Activated CD8-positive, alpha-beta T cell treated with anti-CD3 and anti-CD28 coated beads for 36 hours (primary cell): Measurements from ENCODE around the gene NECTIN1. TPM values are rescaled to one million over a fixed set of nuclear protein-coding genes. Genes with fewer than 3 reads are reported as not detected.

Experiments
- ATAC-seq: fragments of 200-7000 bp; cut with Tn5 transposase; one replicate; pipeline ENCODE4 v1.10.0; 2021; ENCODE audit warnings: mild to moderate bottlenecking, moderate library complexity
- CTCF ChIA-PET: fragments of 350-600 bp; sonication (Branson Sonifier 250); formaldehyde crosslinking; loops from one replicate; lab custom pipeline; 2021; ENCODE audit warnings: antibody characterized with exemption; lab: Charles Lee
- POLR2A ChIA-PET: fragments of 350-600 bp; sonication (Branson Sonifier 250); formaldehyde crosslinking; loops from one replicate; lab custom pipeline; 2021; ENCODE audit warnings: antibody characterized with exemption; lab: Charles Lee
- DNase-seq: peaks from one replicate; pipeline ENCODE4 v3.0.0-alpha.2; 2020
- H3K27ac Mint-ChIP-seq: one replicate; pipeline ENCODE4 v1.8.0; 2021; ENCODE audit warnings: mild to moderate bottlenecking, mixed read lengths
- H3K27me3 Mint-ChIP-seq: one replicate; pipeline ENCODE4 v1.8.0; 2021; ENCODE audit warnings: mixed read lengths
- H3K36me3 Mint-ChIP-seq: one replicate; pipeline ENCODE4 v1.8.0; 2021; ENCODE audit warnings: low read depth, mixed read lengths
- H3K4me1 Mint-ChIP-seq: one replicate; pipeline ENCODE4 v1.8.0; 2021; ENCODE audit warnings: low read depth, mixed read lengths
- H3K4me3 Mint-ChIP-seq: one replicate; pipeline ENCODE4 v1.8.0; 2021; ENCODE audit warnings: mild to moderate bottlenecking, moderate library complexity, mixed read lengths
- H3K9me3 Mint-ChIP-seq: one replicate; pipeline ENCODE4 v1.8.0; 2021; ENCODE audit warnings: mixed read lengths
- intact Hi-C: fragments of 100-400 bp; cut with micrococcal nuclease; formaldehyde crosslinking; loops from one replicate; pipeline ENCODE4 v1.10.0; 2022
- total RNA-seq, 2 experiments: library from RNA; stranded (reverse); gene quantifications; one replicate each; pipeline ENCODE4 v1.2.3, GENCODE V29; 2021
- TF ChIP-seq, protein P1 (sequence below): fragments of 200-600 bp; IDR thresholded peaks from one replicate; pipeline ENCODE4 v1.8.0; 2022; ENCODE audit warnings: antibody characterized with exemption, mild to moderate bottlenecking

The NECTIN1 gene
- total RNA-seq, 2 experiments from 2014 or later: 2.6 to 3.8 TPM

DNA sequence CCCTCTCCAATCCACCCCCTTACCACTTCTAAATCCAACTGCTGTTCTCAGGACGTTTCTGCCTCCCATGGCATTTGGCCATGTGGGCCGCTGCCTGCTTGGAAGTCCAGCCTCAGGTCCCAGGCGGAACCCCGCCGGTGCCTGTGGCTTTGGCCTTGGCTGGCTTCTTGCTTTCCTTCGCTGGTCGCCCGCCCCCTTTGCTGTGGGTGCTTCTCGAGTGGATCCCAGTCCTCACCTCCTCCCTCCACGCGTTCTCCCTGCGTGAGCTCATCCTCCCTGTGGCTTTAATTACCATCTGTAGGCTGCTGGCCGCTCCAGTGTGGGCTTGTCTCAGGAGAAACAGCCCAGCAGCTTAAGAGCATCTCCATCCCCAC, 111.7 kb downstream of the NECTIN1 start:
- H3K9me3 Mint-ChIP-seq: no peaks in the 10 kb centered on the region
- no peak for DNase-seq
- ATAC-seq: no peak
- no peak overlapping the region for H3K27ac Mint-ChIP-seq
- POLR2A ChIA-PET: no interaction called here
- TF ChIP-seq, protein P1, sequence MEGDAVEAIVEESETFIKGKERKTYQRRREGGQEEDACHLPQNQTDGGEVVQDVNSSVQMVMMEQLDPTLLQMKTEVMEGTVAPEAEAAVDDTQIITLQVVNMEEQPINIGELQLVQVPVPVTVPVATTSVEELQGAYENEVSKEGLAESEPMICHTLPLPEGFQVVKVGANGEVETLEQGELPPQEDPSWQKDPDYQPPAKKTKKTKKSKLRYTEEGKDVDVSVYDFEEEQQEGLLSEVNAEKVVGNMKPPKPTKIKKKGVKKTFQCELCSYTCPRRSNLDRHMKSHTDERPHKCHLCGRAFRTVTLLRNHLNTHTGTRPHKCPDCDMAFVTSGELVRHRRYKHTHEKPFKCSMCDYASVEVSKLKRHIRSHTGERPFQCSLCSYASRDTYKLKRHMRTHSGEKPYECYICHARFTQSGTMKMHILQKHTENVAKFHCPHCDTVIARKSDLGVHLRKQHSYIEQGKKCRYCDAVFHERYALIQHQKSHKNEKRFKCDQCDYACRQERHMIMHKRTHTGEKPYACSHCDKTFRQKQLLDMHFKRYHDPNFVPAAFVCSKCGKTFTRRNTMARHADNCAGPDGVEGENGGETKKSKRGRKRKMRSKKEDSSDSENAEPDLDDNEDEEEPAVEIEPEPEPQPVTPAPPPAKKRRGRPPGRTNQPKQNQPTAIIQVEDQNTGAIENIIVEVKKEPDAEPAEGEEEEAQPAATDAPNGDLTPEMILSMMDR: no peak
- H3K36me3 Mint-ChIP-seq: no peaks in the 10 kb centered on the region
- CTCF ChIA-PET: no interaction called here
- H3K4me1 Mint-ChIP-seq: no peaks in the 10 kb centered on the region
- H3K4me3 Mint-ChIP-seq: no peak overlapping the region
- peaks cover 6% of the 10 kb centered on the region for H3K27me3 Mint-ChIP-seq
- intact Hi-C loops: no loop called here

DNA sequence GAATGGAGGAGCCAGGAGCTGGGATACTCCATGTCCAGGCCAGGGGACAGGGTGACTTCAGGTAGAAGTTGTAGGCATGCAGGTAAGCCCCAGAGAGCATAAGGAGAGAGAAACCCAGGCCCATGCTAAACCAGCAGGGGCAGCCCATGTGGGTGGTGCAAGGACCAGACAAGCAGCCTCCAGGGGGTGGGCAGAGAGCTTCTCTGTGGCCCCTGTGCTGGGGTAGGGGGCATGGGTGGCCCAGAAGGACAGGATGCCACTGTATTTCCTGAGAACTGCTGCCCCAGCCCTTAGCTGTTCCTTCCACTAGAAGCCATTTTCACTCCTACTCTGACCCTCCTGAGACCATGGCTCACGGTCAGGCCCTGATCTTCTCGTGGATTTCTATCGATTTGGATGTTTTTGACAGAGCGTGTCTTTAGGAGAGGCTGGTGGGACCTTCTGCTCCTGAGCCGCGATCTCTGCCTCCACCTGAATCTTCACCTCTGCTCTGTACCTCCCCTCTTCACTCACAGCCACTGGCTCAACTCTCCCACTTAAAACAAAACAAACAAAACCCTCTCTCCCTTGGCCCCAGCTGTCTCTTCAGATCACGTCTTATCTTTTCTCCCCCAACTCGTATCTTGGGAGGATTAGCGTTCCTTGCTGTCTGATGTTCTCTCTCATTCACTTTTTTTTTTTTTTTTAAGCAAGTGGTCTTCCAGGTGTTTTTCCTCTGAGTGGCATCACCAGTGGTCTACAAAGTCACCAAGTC, 112.2 kb downstream of the NECTIN1 start:
- H3K27ac Mint-ChIP-seq: no peak overlapping the region

DNA sequence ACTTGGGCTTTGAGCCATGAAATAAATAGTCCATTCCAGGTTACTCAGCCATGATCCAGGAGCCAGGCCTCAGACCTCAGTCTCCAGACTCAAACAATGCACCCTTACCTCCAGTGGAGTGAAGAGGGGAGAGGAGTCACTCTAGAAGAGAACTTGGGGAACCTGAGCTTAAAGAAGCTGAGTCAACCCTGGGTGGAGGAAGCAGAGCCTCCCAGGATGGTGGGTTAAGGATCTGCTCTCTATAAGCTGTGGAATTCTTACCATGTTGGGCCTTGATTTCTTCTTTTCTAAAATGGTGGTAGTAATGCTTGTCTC, 113.2 kb downstream of the NECTIN1 start:
- TF ChIP-seq, protein P1: no peak
- H3K9me3 Mint-ChIP-seq: no peaks in the 10 kb centered on the region
- no peaks in the 10 kb centered on the region for H3K4me1 Mint-ChIP-seq
- ATAC-seq: no peak
- DNase-seq: no peak
- H3K27ac Mint-ChIP-seq: no peak overlapping the region
- H3K27me3 Mint-ChIP-seq: peaks cover 4% of the 10 kb centered on the region
- intact Hi-C loops: no loop called here
- ChIA-PET CTCF (no interaction called here), POLR2A (no interaction called here)
- H3K36me3 Mint-ChIP-seq: no peaks in the 10 kb centered on the region
- no peak overlapping the region for H3K4me3 Mint-ChIP-seq

More for the DNA sequence above, 112.2 kb downstream of the NECTIN1 start:
- ChIA-PET CTCF (no interaction called here), POLR2A (no interaction called here)
- H3K36me3 Mint-ChIP-seq: no peaks in the 10 kb centered on the region
- TF ChIP-seq, protein P1: no peak
- H3K27me3 Mint-ChIP-seq: peaks cover 6% of the 10 kb centered on the region
- no peak for DNase-seq
- no peaks in the 10 kb centered on the region for H3K4me1 Mint-ChIP-seq
- intact Hi-C loops: no loop called here
- ATAC-seq: no peak
- no peaks in the 10 kb centered on the region for H3K9me3 Mint-ChIP-seq
- H3K4me3 Mint-ChIP-seq: no peak overlapping the region

DNA sequence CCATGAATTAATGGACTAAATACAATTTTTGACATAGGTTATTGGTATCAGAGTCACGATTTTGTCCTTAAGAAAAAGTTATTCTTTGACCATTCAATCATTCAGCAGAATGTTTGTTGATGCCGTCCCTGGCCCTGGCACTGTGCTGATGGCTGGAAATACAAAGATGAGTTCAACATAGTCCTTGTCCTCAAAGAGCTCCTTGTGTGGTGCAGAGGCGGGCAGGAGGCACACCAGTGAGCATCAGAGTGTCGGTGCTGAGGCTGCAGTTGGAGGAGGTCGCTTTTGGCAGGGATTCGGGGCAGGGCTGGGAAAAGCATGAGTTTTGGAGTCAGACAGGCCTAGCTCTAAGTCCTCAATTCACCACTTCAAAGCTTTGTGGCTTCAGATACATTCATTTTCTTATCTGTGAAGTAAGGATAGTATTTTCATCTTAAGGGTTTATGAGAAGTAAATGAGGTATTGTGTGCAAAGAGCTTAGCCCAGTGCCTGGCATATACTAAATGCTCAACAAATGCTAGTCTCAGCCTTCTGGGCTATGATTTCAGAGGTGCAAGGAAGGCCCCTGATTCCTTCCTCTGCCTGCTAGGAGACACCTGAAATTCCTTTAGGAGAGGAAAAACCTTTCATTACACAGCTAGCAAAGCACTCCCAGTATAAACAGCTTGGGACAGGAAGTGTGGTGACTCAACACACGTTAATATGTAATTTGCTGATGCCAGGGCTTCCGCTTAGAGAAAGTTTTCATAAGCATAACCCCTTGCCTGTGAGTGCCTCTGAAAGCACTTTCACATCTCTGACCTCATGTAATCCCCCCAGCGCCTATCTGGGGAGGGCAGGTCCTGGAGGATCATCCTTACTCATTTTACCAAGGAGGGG, 113.8 kb downstream of the NECTIN1 start:
- CTCF ChIA-PET: no interaction called here
- DNase-seq (no peak), ATAC-seq (no peak)
- TF ChIP-seq, protein P1: no peak
- no peak overlapping the region for H3K4me3 Mint-ChIP-seq
- peaks cover 4% of the 10 kb centered on the region for H3K27me3 Mint-ChIP-seq
- intact Hi-C loops: no loop called here
- no peaks in the 10 kb centered on the region for H3K4me1 Mint-ChIP-seq
- POLR2A ChIA-PET: no interaction called here
- no peak overlapping the region for H3K27ac Mint-ChIP-seq
- no peaks in the 10 kb centered on the region for H3K36me3 Mint-ChIP-seq
- no peaks in the 10 kb centered on the region for H3K9me3 Mint-ChIP-seq
